ENCODE results near the gene UPP1. TPM values are rescaled to one million over a fixed set of nuclear protein-coding genes. Genes with fewer than 3 reads are reported as not detected.

The UPP1 gene
- total and polyA plus RNA-seq, 2 of the 4 experiments (the other 2 are of a cell fraction): 3.9 to 14.5 TPM

GRCh38 chr7:48101968-48102367 lies 12.9 kb downstream of the UPP1 start:
- DNase-seq (no peak), ATAC-seq (ENCODE audit: low read depth) (no peak)
- H3K4ac ChIP-seq (ENCODE audit: low read depth, low read length): no peak overlapping the region
- H2BK15ac ChIP-seq (ENCODE audit: low read depth, low read length): no peak overlapping the region
- no peak overlapping the region for H2AK9ac ChIP-seq (replicated peaks; ENCODE audit: low read depth, low read length, poor library complexity)
- TF ChIP-seq MAZ (IDR thresholded peaks at IDR 0.05; ENCODE audit: borderline replicate concordance, low read depth, low read length): no peak
- no peak for TF ChIP-seq RAD21 (IDR thresholded peaks at IDR 0.05; ENCODE audit: low read length)
- no peak for TF ChIP-seq FOS (IDR thresholded peaks at IDR 0.05; ENCODE audit: low read depth, low read length)
- H3K9me1 ChIP-seq (ENCODE audit: insufficient read depth, low read length): peaks cover 3% of the 10 kb centered on the region
- ChIA-PET CTCF (interaction anchor here (1.0 to 1.4 kb wide), 2 partner anchors 8 to 66 kb away, joined by 3 to 5 read pairs; no protein-coding TSS in a partner anchor), POLR2A (ENCODE audit: unreplicated experiment) (no interaction called here)
- H4K20me1 ChIP-seq (ENCODE audit: insufficient read depth, low read length): no peaks in the 10 kb centered on the region
- WGBS, 2 experiments (ENCODE audit: extremely low coverage in 2 of 2, insufficient read length in 1 of 2): no CpG with 5 or more reads among the region's 4 CpGs
- no peak overlapping the region for H3K23ac ChIP-seq (ENCODE audit: low read depth, low read length)
- H2AK5ac ChIP-seq (ENCODE audit: low read depth, low read length): no peak overlapping the region
- H2AFZ ChIP-seq (replicated peaks; ENCODE audit: low read length, poor library complexity): no peak overlapping the region
- no peak overlapping the region for H4K5ac ChIP-seq (ENCODE audit: low read depth, low read length)
- no peaks in the 10 kb centered on the region for H3K27me3 ChIP-seq (ENCODE audit: control insufficient read depth, insufficient read depth, low read length)
- BruUV-seq (replicated peaks): no TSS peak
- H4K91ac ChIP-seq (ENCODE audit: insufficient read depth, low read depth, low read length): no peak overlapping the region
- peaks cover 41% of the 10 kb centered on the region for H3K36me3 ChIP-seq (ENCODE audit: control insufficient read depth, insufficient read depth, low read length)
- no peak overlapping the region for H3K4me2 ChIP-seq (ENCODE audit: low read depth, low read length)
- no peak overlapping the region for H2BK120ac ChIP-seq (ENCODE audit: low read depth, low read length)
- no peak overlapping the region for H2BK5ac ChIP-seq (ENCODE audit: low read depth, low read length, poor library complexity, severe bottlenecking)
- H3K9me3 ChIP-seq (ENCODE audit: control insufficient read depth, insufficient read depth, low read length): no peaks in the 10 kb centered on the region
- no peak overlapping the region for H3K9ac ChIP-seq (ENCODE audit: low read depth, low read length)
- no peak overlapping the region for H2BK20ac ChIP-seq (ENCODE audit: low read depth, low read length)
- no peak overlapping the region for H3K18ac ChIP-seq (ENCODE audit: low read depth, low read length)
- H4K8ac ChIP-seq (ENCODE audit: low read depth in 2 of 2, low read length in 2 of 2): no peak overlapping the region
- peaks cover 7% of the 10 kb centered on the region for H3K4me1 ChIP-seq (ENCODE audit: control insufficient read depth, insufficient read depth, low read length)
- H3K79me1 ChIP-seq (ENCODE audit: low read depth in 1 of 2, low read length in 2 of 2): peaks cover 27 to 36% of the 10 kb centered on the region in 2 experiments
- no peak overlapping the region for H3K4me3 ChIP-seq (ENCODE audit: insufficient read depth, low read depth, low read length)
- H3K56ac ChIP-seq (ENCODE audit: extremely low read depth, insufficient read depth, low read length): no peak overlapping the region
- in situ Hi-C loops (cut with MboI; ENCODE audit: low sequenced_read_pairs) (loop anchor here (25.0 kb wide), 1 partner anchor 840 kb away; no protein-coding TSS in a partner anchor), dilution Hi-C loops (cut with HindIII; ENCODE audit: low sequenced_read_pairs, unreplicated experiment) (loop anchor here (25.0 kb wide), 1 partner anchor 115 kb away; the partner anchor contains the start of gene HUS1), intact Hi-C loops (cut with micrococcal nuclease) (no loop called here)
- H3K14ac ChIP-seq (replicated peaks; ENCODE audit: low read depth, low read length): no peak overlapping the region
- H3K27ac ChIP-seq (ENCODE audit: insufficient read depth, low read length): no peak overlapping the region

Measured in IMR-90 (cell line).